ENCODE measurements around the gene HINT3.

GRCh38 chr6:126010040-126010439 is 53.5 kb downstream of the HINT3 start:
- TF ChIP-seq POLR2AphosphoS5 (IDR thresholded peaks at IDR 0.05; ENCODE audit: low read depth) = no peak
- no peak for TF ChIP-seq CTCF (IDR thresholded peaks at IDR 0.05; ENCODE audit: insufficient read depth, low read length)
